ENCODE data around the gene TBC1D3G. TPM values are rescaled to one million over a fixed set of nuclear protein-coding genes. Genes with fewer than 3 reads are reported as not detected.

The TBC1D3G gene
- total and polyA plus RNA-seq, 2 of the 4 experiments (the other 2 are of a cell fraction): not detected

Small RNAs within 50 kb of the gene (microRNA-seq; reads per million reads assigned to microRNA genes)
- not detected for gene RF00019 (ENCODE audit: insufficient read depth, insufficient read length)

Small RNAs within 50 kb of the gene (small RNA-seq; reads per million reads assigned to genes)
- gene RF00019: 0 reads per million in 5 experiments

Other genes with a start within 250 kb of the TBC1D3G start
- not detected in 2 replicates for gene CCL3, start 233.7 kb upstream of the TBC1D3G start, total RNA-seq (2012; rRNA removed)
- not detected in 2 replicates for gene CCL3, start 233.7 kb upstream of the TBC1D3G start, polyA plus RNA-seq (2012; rRNA removed)
- not detected in 2 replicates for gene CCL4, start 220.1 kb upstream of the TBC1D3G start, total RNA-seq (2012; rRNA removed)
- not detected in 2 replicates for gene CCL4, start 220.1 kb upstream of the TBC1D3G start, polyA plus RNA-seq (2012; rRNA removed)
- gene TBC1D3B, start 147.2 kb upstream of the TBC1D3G start, total RNA-seq (2012; rRNA removed): not detected in 2 replicates
- gene TBC1D3B, start 147.2 kb upstream of the TBC1D3G start, polyA plus RNA-seq (2012; rRNA removed): 0.94 and 1.6 TPM in 2 replicates
- gene CCL3L1, start 127.1 kb upstream of the TBC1D3G start, total RNA-seq (2012; rRNA removed): not detected in 2 replicates
- not detected in 2 replicates for gene CCL3L1, start 127.1 kb upstream of the TBC1D3G start, polyA plus RNA-seq (2012; rRNA removed)
- gene CCL4L2, start 112.8 kb upstream of the TBC1D3G start, total RNA-seq (2012; rRNA removed): not detected in 2 replicates
- not detected in 2 replicates for gene CCL4L2, start 112.8 kb upstream of the TBC1D3G start, polyA plus RNA-seq (2012; rRNA removed)
- not detected in 2 replicates for gene TBC1D3I, start 59.3 kb upstream of the TBC1D3G start, total RNA-seq (2012; rRNA removed)
- 0.07 TPM in 1 of 2 replicates, not detected in the other for gene TBC1D3I, start 59.3 kb upstream of the TBC1D3G start, polyA plus RNA-seq (2012; rRNA removed)
- gene TBC1D3H, start 64.6 kb downstream of the TBC1D3G start, total RNA-seq (2012; rRNA removed): not detected in 2 replicates
- gene TBC1D3H, start 64.6 kb downstream of the TBC1D3G start, polyA plus RNA-seq (2012; rRNA removed): not detected in 2 replicates
- gene ZNHIT3, start 162.8 kb downstream of the TBC1D3G start, total RNA-seq (2012; rRNA removed): 27.8 and 35.3 TPM in 2 replicates
- gene ZNHIT3, start 162.8 kb downstream of the TBC1D3G start, polyA plus RNA-seq (2012; rRNA removed): 47.4 and 52.3 TPM in 2 replicates
- 32.5 and 35.8 TPM in 2 replicates for gene MYO19, start 211.0 kb downstream of the TBC1D3G start, total RNA-seq (2012; rRNA removed)
- gene MYO19, start 211.0 kb downstream of the TBC1D3G start, polyA plus RNA-seq (2012; rRNA removed): 52.3 and 55.6 TPM in 2 replicates
- 4.5 and 6.1 TPM in 2 replicates for gene PIGW, start 211.1 kb downstream of the TBC1D3G start, total RNA-seq (2012; rRNA removed)
- 4.8 and 5.5 TPM in 2 replicates for gene PIGW, start 211.1 kb downstream of the TBC1D3G start, polyA plus RNA-seq (2012; rRNA removed)
- 40.7 and 44.2 TPM in 2 replicates for gene GGNBP2, start 221.0 kb downstream of the TBC1D3G start, total RNA-seq (2012; rRNA removed)
- gene GGNBP2, start 221.0 kb downstream of the TBC1D3G start, polyA plus RNA-seq (2012; rRNA removed): 47.7 and 56.2 TPM in 2 replicates